PC-3 (cell line): Measurements from ENCODE around the gene RNF151.

Source experiments
- EZH2 ChIP-seq: fragments of 300-600 bp; sonication (generic); IDR thresholded peaks from one replicate; pipeline ENCODE4 v1.6.1; 2017; ENCODE audit warnings: antibody characterized with exemption, mild to moderate bottlenecking, low read length; ENCODE audit not compliant: unreplicated experiment
- EZH2phosphoT487 ChIP-seq: fragments of 300-600 bp; sonication (generic); IDR thresholded peaks from 2 replicates; pipeline ENCODE4 v1.6.1; 2018; ENCODE audit warnings: mild to moderate bottlenecking, antibody characterized with exemption, low read length, borderline replicate concordance
- TF ChIP-seq, protein P1 (sequence below): fragments of 300-600 bp; sonication (generic); conservative IDR thresholded peaks from 2 replicates; pipeline ENCODE4 v1.5.1; 2017; ENCODE audit warnings: antibody characterized with exemption, low read depth, mild to moderate bottlenecking, low read length

GRCh38 chr16:1992704-1993317, 26.2 kb downstream of the RNF151 start:
- TF ChIP-seq, protein P1, sequence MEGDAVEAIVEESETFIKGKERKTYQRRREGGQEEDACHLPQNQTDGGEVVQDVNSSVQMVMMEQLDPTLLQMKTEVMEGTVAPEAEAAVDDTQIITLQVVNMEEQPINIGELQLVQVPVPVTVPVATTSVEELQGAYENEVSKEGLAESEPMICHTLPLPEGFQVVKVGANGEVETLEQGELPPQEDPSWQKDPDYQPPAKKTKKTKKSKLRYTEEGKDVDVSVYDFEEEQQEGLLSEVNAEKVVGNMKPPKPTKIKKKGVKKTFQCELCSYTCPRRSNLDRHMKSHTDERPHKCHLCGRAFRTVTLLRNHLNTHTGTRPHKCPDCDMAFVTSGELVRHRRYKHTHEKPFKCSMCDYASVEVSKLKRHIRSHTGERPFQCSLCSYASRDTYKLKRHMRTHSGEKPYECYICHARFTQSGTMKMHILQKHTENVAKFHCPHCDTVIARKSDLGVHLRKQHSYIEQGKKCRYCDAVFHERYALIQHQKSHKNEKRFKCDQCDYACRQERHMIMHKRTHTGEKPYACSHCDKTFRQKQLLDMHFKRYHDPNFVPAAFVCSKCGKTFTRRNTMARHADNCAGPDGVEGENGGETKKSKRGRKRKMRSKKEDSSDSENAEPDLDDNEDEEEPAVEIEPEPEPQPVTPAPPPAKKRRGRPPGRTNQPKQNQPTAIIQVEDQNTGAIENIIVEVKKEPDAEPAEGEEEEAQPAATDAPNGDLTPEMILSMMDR, result no peak
- TF ChIP-seq EZH2 (no peak), EZH2phosphoT487 (no peak)
